ENCODE results near the gene TMEM86B.

GRCh38 chr19:55257461-55258420 is 29.2 kb upstream of the TMEM86B start:
- TF ChIP-seq CTCF (IDR thresholded peaks at IDR 0.05) = no peak
- TF ChIP-seq POLR2A (IDR thresholded peaks at IDR 0.05) = no peak
- TF ChIP-seq POLR2AphosphoS5 (IDR thresholded peaks at IDR 0.05) = no peak
